ENCODE measurements around the gene PLXDC1.

DNA sequence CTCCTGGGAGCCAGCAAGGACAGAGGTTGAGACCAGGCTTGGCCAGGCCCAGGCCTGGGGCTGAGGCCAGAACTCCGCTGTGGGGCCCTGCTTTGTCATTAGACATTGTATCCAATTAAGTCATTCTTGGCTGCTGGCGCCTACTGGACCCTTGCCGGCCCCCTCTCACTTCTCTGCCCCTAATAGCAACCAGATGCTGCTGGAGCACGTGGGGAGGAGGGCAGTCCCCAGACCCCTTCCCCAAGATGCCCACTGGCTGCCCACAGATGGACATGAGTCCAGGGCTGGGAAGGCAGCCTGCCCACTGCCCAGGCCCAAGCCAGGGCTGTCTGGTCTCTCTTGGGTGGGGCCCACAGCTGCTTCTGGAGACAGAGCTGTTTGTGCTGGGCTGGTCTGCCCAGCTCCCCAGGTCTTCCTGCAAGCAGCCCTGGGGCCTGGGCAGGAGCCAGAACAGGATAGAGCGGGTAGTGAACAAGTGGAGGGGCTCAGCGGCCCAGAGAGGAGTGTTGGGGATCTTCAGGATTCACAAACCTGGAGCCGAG, 7.8 kb downstream of the PLXDC1 start:
- TF ChIP-seq POLR2A (IDR thresholded peaks at IDR 0.05) (no peak), CTCF (IDR thresholded peaks at IDR 0.05) (no peak)

Measured in uterus (tissue), 2 donors.